Measurements from ENCODE around the gene FYN. TPM values are rescaled to one million over a fixed set of nuclear protein-coding genes. Genes with fewer than 3 reads are reported as not detected.

FYN gene
- total RNA-seq, 1 donor from 2014 or later, result 46.3 TPM

GRCh38 chr6:111823831-111824607, 49.2 kb downstream of the FYN start:
- Histone ChIP-seq H3K36me3 (no peaks in the 10 kb centered on the region), H3K27ac (replicated peaks) (peak overlapping the region; percentile 65), H3K27me3 (ENCODE audit: low read depth) (no peaks in the 10 kb centered on the region), H3K4me3 (no peak overlapping the region), H3K4me1 (peaks cover 65% of the 10 kb centered on the region), H3K9me3 (replicated peaks) (no peaks in the 10 kb centered on the region)
- no peak for TF ChIP-seq CTCF (IDR thresholded peaks at IDR 0.05; ENCODE audit: borderline replicate concordance)
- intact Hi-C loops (cut with micrococcal nuclease), result no loop called here
- DNase-seq, result no peak

- Histone ChIP-seq H3K9me3 (replicated peaks) (no peaks in the 10 kb centered on the region), H3K27me3 (ENCODE audit: low read depth) (no peaks in the 10 kb centered on the region), H3K4me3 (no peak overlapping the region), H3K27ac (replicated peaks) (peak overlapping the region; percentile 65), H3K36me3 (no peaks in the 10 kb centered on the region), H3K4me1 (peaks cover 68% of the 10 kb centered on the region)
- no peak for DNase-seq
- intact Hi-C loops (cut with micrococcal nuclease), result no loop called here
- TF ChIP-seq CTCF (IDR thresholded peaks at IDR 0.05; ENCODE audit: borderline replicate concordance), result no peak
Observed at GRCh38 chr6:111823012-111823411, 50.2 kb downstream of the FYN start.

GRCh38 chr6:111819458-111819857, 53.8 kb downstream of the FYN start:
- intact Hi-C loops (cut with micrococcal nuclease), result no loop called here

GRCh38 chr6:111818539-111819226, 54.6 kb downstream of the FYN start:
- Histone ChIP-seq H3K9me3 (replicated peaks) (no peaks in the 10 kb centered on the region), H3K4me1 (peaks cover 55% of the 10 kb centered on the region), H3K27me3 (ENCODE audit: low read depth) (no peaks in the 10 kb centered on the region), H3K36me3 (no peaks in the 10 kb centered on the region), H3K4me3 (no peak overlapping the region), H3K27ac (replicated peaks) (peak overlapping the region; percentile 1)
- DNase-seq, result no peak
- intact Hi-C loops (cut with micrococcal nuclease), result no loop called here
- no peak for TF ChIP-seq CTCF (IDR thresholded peaks at IDR 0.05; ENCODE audit: borderline replicate concordance)

More at GRCh38 chr6:111819458-111819857, 53.8 kb downstream of the FYN start:
- TF ChIP-seq CTCF (IDR thresholded peaks at IDR 0.05; ENCODE audit: borderline replicate concordance), result no peak
- Histone ChIP-seq H3K9me3 (replicated peaks) (no peaks in the 10 kb centered on the region), H3K36me3 (no peaks in the 10 kb centered on the region), H3K27me3 (ENCODE audit: low read depth) (no peaks in the 10 kb centered on the region), H3K27ac (replicated peaks) (no peak overlapping the region), H3K4me1 (peaks cover 62% of the 10 kb centered on the region), H3K4me3 (no peak overlapping the region)
- DNase-seq, result no peak

- no peaks in the 10 kb centered on the region for H3K27me3 ChIP-seq (ENCODE audit: low read depth)
- H3K36me3 ChIP-seq, result no peaks in the 10 kb centered on the region
- no peak overlapping the region for H3K4me3 ChIP-seq
- H3K9me3 ChIP-seq (replicated peaks), result no peaks in the 10 kb centered on the region
- H3K27ac ChIP-seq (replicated peaks), result no peak overlapping the region
- intact Hi-C loops (cut with micrococcal nuclease), result no loop called here
- DNase-seq, result no peak
- TF ChIP-seq CTCF (IDR thresholded peaks at IDR 0.05; ENCODE audit: borderline replicate concordance), result no peak
- peaks cover 53% of the 10 kb centered on the region for H3K4me1 ChIP-seq
Observed at GRCh38 chr6:111817451-111818120, 55.7 kb downstream of the FYN start.

Measured in left ventricle myocardium inferior (tissue), 1 donor.